ENCODE results near the gene JAKMIP2.

JAKMIP2 gene

GRCh38 chr5:147691130-147691529, 91.4 kb downstream of the JAKMIP2 start:
- no peaks in the 10 kb centered on the region for H3K9me3 ChIP-seq (ENCODE audit: insufficient read depth, low read depth, low read length)
- H3K4me3 ChIP-seq (ENCODE audit: low read length), result no peak overlapping the region
- 92% methylated on average over 2 of the region's 3 CpGs for WGBS
- H3K27me3 ChIP-seq (ENCODE audit: insufficient read depth, low read length), result no peaks in the 10 kb centered on the region
- no peak overlapping the region for H3K27ac ChIP-seq (ENCODE audit: low read depth, low read length)
- H3K4me1 ChIP-seq (ENCODE audit: insufficient read depth, low read length), result peaks cover 4% of the 10 kb centered on the region; the same call in 1 of the 2 replicates
- no peaks in the 10 kb centered on the region for H3K36me3 ChIP-seq (ENCODE audit: insufficient read depth, low read length)
- no peak overlapping the region for H3K9ac ChIP-seq (ENCODE audit: low read depth, low read length)

GRCh38 chr5:147690595-147690994, 91.9 kb downstream of the JAKMIP2 start:
- Histone ChIP-seq H3K9ac (ENCODE audit: low read depth, low read length) (no peak overlapping the region), H3K9me3 (ENCODE audit: insufficient read depth, low read depth, low read length) (no peaks in the 10 kb centered on the region), H3K36me3 (ENCODE audit: insufficient read depth, low read length) (no peaks in the 10 kb centered on the region), H3K27ac (ENCODE audit: low read depth, low read length) (no peak overlapping the region), H3K27me3 (ENCODE audit: insufficient read depth, low read length) (no peaks in the 10 kb centered on the region), H3K4me3 (ENCODE audit: low read length) (no peak overlapping the region), H3K4me1 (ENCODE audit: insufficient read depth, low read length) (peaks cover 4% of the 10 kb centered on the region; the same call in 1 of the 2 replicates)
- WGBS, result 65% methylated on average over 2 of the region's 2 CpGs

DNA sequence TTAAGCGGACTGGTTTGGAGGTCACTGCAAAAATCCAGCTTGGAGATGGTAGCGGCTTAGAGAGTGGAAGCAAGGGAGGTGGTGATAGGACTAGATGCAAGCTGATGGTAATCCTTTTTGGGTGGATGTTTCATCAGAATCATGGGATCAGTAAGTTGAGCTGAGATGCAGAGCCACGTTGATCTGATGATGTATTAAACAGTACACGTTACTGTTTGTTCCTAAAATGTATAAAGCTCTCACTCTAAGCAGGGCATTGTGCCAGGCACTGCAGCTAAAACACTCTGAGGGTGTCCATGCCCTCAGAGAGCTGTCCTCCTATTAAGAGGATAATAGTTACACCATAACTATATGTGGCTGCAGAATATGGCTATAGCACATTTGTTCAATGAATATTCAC, 93.1 kb downstream of the JAKMIP2 start:
- Histone ChIP-seq H3K9ac (ENCODE audit: low read depth, low read length) (no peak overlapping the region), H3K27ac (ENCODE audit: low read depth, low read length) (no peak overlapping the region), H3K27me3 (ENCODE audit: insufficient read depth, low read length) (no peaks in the 10 kb centered on the region), H3K36me3 (ENCODE audit: insufficient read depth, low read length) (no peaks in the 10 kb centered on the region), H3K4me3 (ENCODE audit: low read length) (no peak overlapping the region), H3K4me1 (ENCODE audit: insufficient read depth, low read length) (peaks cover 4% of the 10 kb centered on the region; the same call in 1 of the 2 replicates), H3K9me3 (ENCODE audit: insufficient read depth, low read depth, low read length) (no peaks in the 10 kb centered on the region)
- WGBS, result 93% methylated on average over 4 of the region's 4 CpGs

GRCh38 chr5:147688656-147689356, 93.7 kb downstream of the JAKMIP2 start:
- H3K4me1 ChIP-seq (ENCODE audit: insufficient read depth, low read length), result peaks cover 4% of the 10 kb centered on the region; the same call in 1 of the 2 replicates
- WGBS, result 90% methylated on average over 8 of the region's 8 CpGs
- H3K9ac ChIP-seq (ENCODE audit: low read depth, low read length), result no peak overlapping the region
- no peak overlapping the region for H3K27ac ChIP-seq (ENCODE audit: low read depth, low read length)
- 0 out of 2 replicates have a peak, but pooled peaks cover under 1% of the 10 kb centered on the region for H3K36me3 ChIP-seq (ENCODE audit: insufficient read depth, low read length)
- H3K27me3 ChIP-seq (ENCODE audit: insufficient read depth, low read length), result no peaks in the 10 kb centered on the region
- H3K4me3 ChIP-seq (ENCODE audit: low read length), result no peak overlapping the region
- H3K9me3 ChIP-seq (ENCODE audit: insufficient read depth, low read depth, low read length), result no peaks in the 10 kb centered on the region

DNA sequence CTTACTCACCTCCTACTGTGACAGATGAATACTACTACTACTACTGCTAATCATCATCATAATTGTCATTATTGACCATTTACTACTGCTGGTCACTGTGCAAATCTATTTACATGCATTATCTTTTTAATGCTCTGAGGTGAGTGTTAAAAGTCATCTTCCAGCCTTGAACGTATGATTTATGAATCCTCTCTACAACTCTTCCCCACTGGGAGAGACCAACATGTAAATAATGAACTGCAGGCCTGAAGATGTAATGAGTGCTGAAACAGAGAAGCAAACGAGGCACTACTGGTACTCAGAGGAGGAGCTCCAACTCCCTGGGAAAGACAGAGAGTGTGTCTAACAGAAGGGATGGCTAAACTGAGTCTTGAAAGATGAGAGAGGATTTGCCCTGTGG, 95.4 kb downstream of the JAKMIP2 start:
- Histone ChIP-seq H3K27ac (ENCODE audit: low read depth, low read length) (no peak overlapping the region), H3K36me3 (ENCODE audit: insufficient read depth, low read length) (0 out of 2 replicates have a peak, but pooled peaks cover 5% of the 10 kb centered on the region), H3K9me3 (ENCODE audit: insufficient read depth, low read depth, low read length) (no peaks in the 10 kb centered on the region), H3K4me1 (ENCODE audit: insufficient read depth, low read length) (peaks cover 4% of the 10 kb centered on the region; the same call in 1 of the 2 replicates), H3K9ac (ENCODE audit: low read depth, low read length) (no peak overlapping the region), H3K4me3 (ENCODE audit: low read length) (no peak overlapping the region), H3K27me3 (ENCODE audit: insufficient read depth, low read length) (no peaks in the 10 kb centered on the region)
- WGBS, result 79% methylated on average over 1 of the region's 2 CpGs

- H3K27me3 ChIP-seq (ENCODE audit: insufficient read depth, low read length), result no peaks in the 10 kb centered on the region
- H3K4me1 ChIP-seq (ENCODE audit: insufficient read depth, low read length), result peaks cover 4% of the 10 kb centered on the region; the same call in 1 of the 2 replicates
- 85% methylated on average over 2 of the region's 2 CpGs for WGBS
- H3K9ac ChIP-seq (ENCODE audit: low read depth, low read length), result no peak overlapping the region
- H3K27ac ChIP-seq (ENCODE audit: low read depth, low read length), result no peak overlapping the region
- H3K9me3 ChIP-seq (ENCODE audit: insufficient read depth, low read depth, low read length), result no peaks in the 10 kb centered on the region
- no peak overlapping the region for H3K4me3 ChIP-seq (ENCODE audit: low read length)
- H3K36me3 ChIP-seq (ENCODE audit: insufficient read depth, low read length), result 0 out of 2 replicates have a peak, but pooled peaks cover 5% of the 10 kb centered on the region
These were observed 96.1 kb downstream of the JAKMIP2 start for GRCh38 chr5:147686421-147686820.

- 91% methylated on average over 3 of the region's 3 CpGs for WGBS
- no peak overlapping the region for H3K9ac ChIP-seq (ENCODE audit: low read depth, low read length)
These were observed 96.5 kb downstream of the JAKMIP2 start for GRCh38 chr5:147685993-147686392.

GRCh38 chr5:147675168-147675567, 107.4 kb downstream of the JAKMIP2 start:
- WGBS, result 92% methylated on average over 2 of the region's 2 CpGs

More at GRCh38 chr5:147685993-147686392, 96.5 kb downstream of the JAKMIP2 start:
- peaks cover under 1% of the 10 kb centered on the region; the same call in 1 of the 2 replicates for H3K4me1 ChIP-seq (ENCODE audit: insufficient read depth, low read length)
- no peak overlapping the region for H3K27ac ChIP-seq (ENCODE audit: low read depth, low read length)
- no peaks in the 10 kb centered on the region for H3K27me3 ChIP-seq (ENCODE audit: insufficient read depth, low read length)
- H3K36me3 ChIP-seq (ENCODE audit: insufficient read depth, low read length), result 0 out of 2 replicates have a peak, but pooled peaks cover 5% of the 10 kb centered on the region
- H3K9me3 ChIP-seq (ENCODE audit: insufficient read depth, low read depth, low read length), result no peaks in the 10 kb centered on the region
- no peak overlapping the region for H3K4me3 ChIP-seq (ENCODE audit: low read length)

GRCh38 chr5:147674411-147674810, 108.1 kb downstream of the JAKMIP2 start:
- Histone ChIP-seq H3K27me3 (ENCODE audit: insufficient read depth, low read length) (no peaks in the 10 kb centered on the region), H3K4me1 (ENCODE audit: insufficient read depth, low read length) (no peaks in the 10 kb centered on the region), H3K36me3 (ENCODE audit: insufficient read depth, low read length) (peaks cover 18% of the 10 kb centered on the region), H3K9ac (ENCODE audit: low read depth, low read length) (no peak overlapping the region), H3K27ac (ENCODE audit: low read depth, low read length) (no peak overlapping the region), H3K9me3 (ENCODE audit: insufficient read depth, low read depth, low read length) (no peaks in the 10 kb centered on the region), H3K4me3 (ENCODE audit: low read length) (no peak overlapping the region)
- 97% methylated on average over 4 of the region's 4 CpGs for WGBS

More at GRCh38 chr5:147675168-147675567, 107.4 kb downstream of the JAKMIP2 start:
- Histone ChIP-seq H3K9ac (ENCODE audit: low read depth, low read length) (no peak overlapping the region), H3K4me3 (ENCODE audit: low read length) (no peak overlapping the region), H3K27ac (ENCODE audit: low read depth, low read length) (no peak overlapping the region), H3K4me1 (ENCODE audit: insufficient read depth, low read length) (no peaks in the 10 kb centered on the region), H3K27me3 (ENCODE audit: insufficient read depth, low read length) (no peaks in the 10 kb centered on the region), H3K36me3 (ENCODE audit: insufficient read depth, low read length) (peaks cover 17% of the 10 kb centered on the region), H3K9me3 (ENCODE audit: insufficient read depth, low read depth, low read length) (no peaks in the 10 kb centered on the region)

DNA sequence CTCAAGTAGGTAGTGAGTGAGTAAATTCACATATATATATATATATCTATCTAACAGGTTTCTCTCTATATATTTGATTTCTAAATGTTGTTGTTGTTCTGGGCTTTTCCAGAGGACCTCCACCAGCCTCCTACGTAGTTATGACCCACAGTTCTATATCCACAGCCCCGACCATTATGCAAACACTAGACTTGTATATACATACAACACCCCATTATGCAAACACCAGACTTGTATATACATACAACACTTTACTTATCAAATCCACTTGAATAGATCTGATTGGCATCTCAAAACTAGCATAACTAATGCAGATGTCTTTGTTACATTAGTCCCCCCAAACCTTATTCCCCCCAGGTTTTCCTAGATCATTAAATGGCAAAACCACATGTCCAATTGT, 108.7 kb downstream of the JAKMIP2 start:
- no peak overlapping the region for H3K9ac ChIP-seq (ENCODE audit: low read depth, low read length)
- no peaks in the 10 kb centered on the region for H3K9me3 ChIP-seq (ENCODE audit: insufficient read depth, low read depth, low read length)
- WGBS, result 86% methylated on average over 2 of the region's 2 CpGs
- H3K27ac ChIP-seq (ENCODE audit: low read depth, low read length), result no peak overlapping the region
- no peaks in the 10 kb centered on the region for H3K4me1 ChIP-seq (ENCODE audit: insufficient read depth, low read length)
- peaks cover 18% of the 10 kb centered on the region for H3K36me3 ChIP-seq (ENCODE audit: insufficient read depth, low read length)
- no peak overlapping the region for H3K4me3 ChIP-seq (ENCODE audit: low read length)
- no peaks in the 10 kb centered on the region for H3K27me3 ChIP-seq (ENCODE audit: insufficient read depth, low read length)

DNA sequence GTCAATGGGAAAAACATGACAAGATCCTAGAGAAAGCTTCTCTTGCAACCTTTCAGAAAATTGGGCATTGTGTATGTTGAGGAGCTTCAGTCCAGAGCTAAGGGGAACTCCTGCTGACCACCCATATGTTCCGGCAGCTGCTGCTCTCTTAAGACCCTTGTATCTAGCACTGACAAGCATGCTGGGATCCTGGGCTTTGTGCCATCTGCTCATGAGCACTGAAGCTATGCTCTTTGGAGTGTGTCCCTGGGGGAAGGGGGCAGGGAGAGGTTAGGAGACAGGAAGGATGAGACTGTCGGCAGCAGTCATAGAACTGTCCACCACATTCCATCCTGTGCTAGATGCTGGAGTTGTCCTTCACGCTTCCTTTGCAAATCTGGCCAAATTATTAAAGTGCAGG, 109.3 kb downstream of the JAKMIP2 start:
- Histone ChIP-seq H3K27me3 (ENCODE audit: insufficient read depth, low read length) (no peaks in the 10 kb centered on the region), H3K4me3 (ENCODE audit: low read length) (no peak overlapping the region), H3K4me1 (ENCODE audit: insufficient read depth, low read length) (no peaks in the 10 kb centered on the region), H3K36me3 (ENCODE audit: insufficient read depth, low read length) (peaks cover 18% of the 10 kb centered on the region), H3K9me3 (ENCODE audit: insufficient read depth, low read depth, low read length) (no peaks in the 10 kb centered on the region), H3K27ac (ENCODE audit: low read depth, low read length) (no peak overlapping the region), H3K9ac (ENCODE audit: low read depth, low read length) (no peak overlapping the region)
- WGBS, result 89% methylated on average over 3 of the region's 3 CpGs
